T47D (cell line): ENCODE results near the gene LRRC75B.

Experiments
- DNase-seq, 2 experiments: peaks; one replicate each; pipeline versions ENCODE4 v3.0.0 to v3.0.0-alpha.2; 2011 to 2012; ENCODE audit warnings: low read depth in 1 of 2, low spot score in 1 of 2
- JUND ChIP-seq: IDR thresholded peaks from 2 replicates; pipeline ENCODE4 v1.6.1; 2012; ENCODE audit warnings: low read depth
- in situ Hi-C: cut with HindIII; loops from 2 replicates; pipeline ENCODE4 v1.10.0; 2016; ENCODE audit warnings: low sequenced_read_pairs, low pct_unique_long_range_greater_than_20kb

LRRC75B gene

DNA sequence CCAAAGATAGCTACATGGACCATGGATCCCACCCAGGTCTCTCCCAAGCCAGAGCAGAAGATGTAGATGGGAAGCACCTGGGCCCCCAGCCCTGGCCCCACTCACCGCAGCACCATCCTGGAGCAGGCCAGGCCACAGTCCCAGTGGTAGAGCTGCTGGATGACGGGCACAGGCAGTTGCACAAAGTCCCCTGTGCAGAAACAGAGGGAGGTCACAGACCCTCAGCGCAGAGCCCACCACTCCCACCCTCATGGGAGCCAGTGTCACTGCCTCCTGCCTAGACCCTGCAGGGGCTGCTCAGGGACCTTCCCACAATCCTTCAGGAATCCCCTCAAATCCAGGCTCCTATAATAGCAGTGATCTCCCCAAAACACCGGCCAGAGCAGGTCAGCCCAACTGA is 44.1 kb downstream of the LRRC75B start:
- in situ Hi-C loops: no loop called here
- TF ChIP-seq JUND: no peak
- DNase-seq: no peak

DNA sequence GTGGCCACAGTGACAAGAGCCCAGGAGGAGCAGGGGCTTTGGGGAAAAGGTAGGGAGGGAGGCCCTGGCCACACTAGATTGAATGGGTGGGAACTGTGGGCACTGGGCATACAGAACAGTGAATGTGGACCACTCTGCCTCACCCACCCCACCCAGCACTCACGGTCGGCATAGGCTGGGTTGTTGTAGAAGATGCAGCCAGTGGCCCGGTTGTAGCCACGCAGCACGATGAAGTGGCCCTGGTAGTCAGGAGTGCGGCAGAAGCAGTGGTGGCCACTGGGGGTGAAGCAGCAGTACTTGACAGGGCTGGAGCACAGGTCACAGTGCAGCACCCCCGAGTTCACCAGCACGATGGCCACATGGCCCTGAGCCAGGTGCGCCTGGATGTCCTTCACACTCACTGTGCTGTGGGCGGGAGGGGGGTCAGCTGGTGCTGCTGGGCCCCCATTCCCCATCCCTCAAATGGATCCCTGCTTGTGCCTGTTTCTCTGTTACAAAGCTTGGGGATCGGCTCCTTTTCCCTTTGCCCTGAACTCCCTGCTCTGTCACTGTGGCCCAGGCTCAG is 49.1 kb downstream of the LRRC75B start:
- in situ Hi-C loops: no loop called here
- TF ChIP-seq JUND: no peak
- DNase-seq: no peak

DNA sequence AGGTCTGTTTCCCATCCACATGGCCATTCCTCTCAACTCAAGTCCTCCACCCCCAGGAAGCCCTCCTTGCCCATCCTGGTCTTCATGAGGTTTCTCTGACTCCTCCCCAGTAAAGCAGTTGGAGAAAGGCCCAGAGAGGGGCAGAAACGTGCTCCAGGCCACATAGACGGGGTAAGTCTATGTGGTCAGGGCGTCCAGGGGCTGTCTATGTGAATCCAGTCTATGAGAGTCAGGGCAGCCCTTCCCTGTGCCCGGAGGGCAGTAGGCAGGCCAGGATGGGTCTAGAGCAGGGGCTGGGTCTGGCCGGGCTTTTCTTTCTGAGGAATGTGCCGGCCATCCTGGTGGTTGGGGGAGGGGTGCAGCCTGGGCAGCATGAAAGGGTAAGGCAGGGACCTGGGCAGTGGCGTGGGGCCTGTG is 49.7 kb downstream of the LRRC75B start:
- no peak for TF ChIP-seq JUND
- DNase-seq: peak in 1 of 2 experiments; percentile 79
- in situ Hi-C loops: no loop called here

DNA sequence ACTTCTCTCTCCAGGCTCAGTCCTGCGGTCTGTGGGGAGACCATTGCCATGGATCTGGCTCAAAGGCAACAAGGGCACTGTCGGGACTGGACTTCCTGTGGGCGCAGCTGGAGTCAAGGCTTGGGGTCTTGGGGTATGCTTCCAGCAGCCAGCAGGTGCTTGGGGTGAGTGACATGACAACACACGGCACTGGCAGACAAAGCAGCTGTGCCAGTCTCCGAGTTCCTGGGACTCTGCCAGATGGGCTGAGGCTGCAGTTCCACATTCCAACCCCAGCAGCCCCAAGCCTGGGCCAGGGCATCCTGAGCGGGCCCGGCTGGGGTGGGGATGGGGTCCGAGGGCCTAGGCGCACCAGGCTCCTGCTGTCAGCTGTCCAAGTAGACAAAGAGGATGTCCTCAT is 50.2 kb downstream of the LRRC75B start:
- in situ Hi-C loops: no loop called here
- DNase-seq: peak; percentile 43 to 90

DNA sequence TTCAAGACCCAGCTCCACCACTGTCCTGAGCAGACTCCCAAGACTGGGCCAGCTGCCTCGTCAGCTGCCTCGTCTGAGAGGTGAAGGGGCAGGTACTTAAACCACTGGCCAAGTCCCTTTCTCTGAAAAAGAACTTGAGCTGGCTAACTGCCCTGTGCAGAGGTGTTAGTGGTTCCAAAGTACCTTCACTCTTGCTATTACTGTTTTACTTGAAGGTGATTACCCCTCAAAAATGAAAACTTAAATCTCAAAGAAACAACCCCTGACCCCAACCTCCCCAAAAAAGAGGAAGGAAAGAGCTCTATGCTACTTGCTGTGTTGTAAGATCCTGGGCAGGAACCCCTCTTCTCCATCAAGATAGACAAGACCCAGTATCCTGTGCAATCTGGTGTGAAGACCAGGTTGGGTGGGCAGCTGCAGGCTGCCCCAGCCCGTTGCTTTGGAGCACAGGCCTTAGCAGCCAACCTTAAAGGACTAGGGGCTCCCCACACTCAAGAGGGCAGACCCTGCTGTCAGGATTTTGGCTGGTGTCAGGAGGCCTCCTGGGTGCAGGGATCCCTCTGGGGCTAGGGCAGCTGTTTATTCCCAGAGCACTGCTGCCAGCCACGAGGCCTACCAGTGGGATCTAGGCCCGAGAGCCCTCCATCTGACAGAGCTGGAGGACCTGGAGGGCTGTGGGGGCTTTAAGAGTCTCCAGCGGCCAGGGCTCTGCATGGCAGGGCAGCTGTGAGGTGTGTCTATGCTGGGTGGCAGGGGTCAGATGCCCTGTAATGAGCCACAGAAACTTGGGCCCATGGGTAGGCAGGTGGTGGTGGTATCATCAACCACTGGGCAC is 51.0 kb downstream of the LRRC75B start:
- no peak for DNase-seq
- in situ Hi-C loops: no loop called here
- TF ChIP-seq JUND: no peak

More for the DNA sequence above, 50.2 kb downstream of the LRRC75B start:
- TF ChIP-seq JUND: no peak

DNA sequence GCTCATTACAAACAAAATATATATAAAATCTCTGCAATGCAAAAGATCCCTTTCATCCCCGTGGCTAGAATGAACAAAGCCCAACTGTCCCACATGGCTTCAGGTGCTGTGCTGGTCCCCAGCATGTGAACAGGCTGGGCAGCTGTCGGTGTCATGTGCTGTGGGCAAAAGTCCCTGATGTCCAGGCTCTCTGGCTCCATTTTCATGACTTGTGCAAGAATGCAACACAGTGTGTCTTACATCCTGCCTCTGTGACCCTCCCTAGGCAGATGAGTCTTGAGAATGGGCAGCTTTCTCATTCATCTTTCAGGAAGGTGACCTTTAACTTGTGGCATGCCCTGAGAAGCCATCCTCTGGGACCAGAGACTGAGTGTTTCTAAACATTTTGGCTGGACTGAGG is 52.4 kb downstream of the LRRC75B start:
- TF ChIP-seq JUND: no peak
- no peak for DNase-seq
- in situ Hi-C loops: no loop called here

DNA sequence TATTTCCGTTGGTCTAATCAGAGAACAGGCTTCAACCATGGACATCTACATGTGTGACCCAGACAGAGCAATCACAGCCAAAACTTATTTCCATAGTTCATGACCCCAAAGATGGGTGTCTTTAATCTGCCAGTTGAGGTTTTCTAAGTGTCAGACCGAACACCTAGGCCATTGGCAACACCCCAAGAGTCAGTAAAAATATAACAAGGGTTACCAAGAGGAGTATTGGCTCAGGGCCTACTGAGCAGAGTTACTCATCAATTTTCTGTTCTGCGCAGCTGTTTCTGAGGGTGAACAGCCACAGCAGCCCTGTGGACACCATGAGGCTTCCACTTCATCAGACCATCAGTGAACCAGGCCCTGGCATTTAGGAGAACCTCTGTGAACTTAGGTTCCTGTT is 56.8 kb downstream of the LRRC75B start:
- TF ChIP-seq JUND: no peak
- DNase-seq: no peak
- in situ Hi-C loops: no loop called here
